ENCODE results near the gene NFS1.

Gene NFS1

GRCh38 chr20:35669221-35669620, 29.9 kb downstream of the NFS1 start:
- no peak for DNase-seq

- no peak for DNase-seq
Measured at GRCh38 chr20:35665949-35666288, 33.2 kb downstream of the NFS1 start.

DNA sequence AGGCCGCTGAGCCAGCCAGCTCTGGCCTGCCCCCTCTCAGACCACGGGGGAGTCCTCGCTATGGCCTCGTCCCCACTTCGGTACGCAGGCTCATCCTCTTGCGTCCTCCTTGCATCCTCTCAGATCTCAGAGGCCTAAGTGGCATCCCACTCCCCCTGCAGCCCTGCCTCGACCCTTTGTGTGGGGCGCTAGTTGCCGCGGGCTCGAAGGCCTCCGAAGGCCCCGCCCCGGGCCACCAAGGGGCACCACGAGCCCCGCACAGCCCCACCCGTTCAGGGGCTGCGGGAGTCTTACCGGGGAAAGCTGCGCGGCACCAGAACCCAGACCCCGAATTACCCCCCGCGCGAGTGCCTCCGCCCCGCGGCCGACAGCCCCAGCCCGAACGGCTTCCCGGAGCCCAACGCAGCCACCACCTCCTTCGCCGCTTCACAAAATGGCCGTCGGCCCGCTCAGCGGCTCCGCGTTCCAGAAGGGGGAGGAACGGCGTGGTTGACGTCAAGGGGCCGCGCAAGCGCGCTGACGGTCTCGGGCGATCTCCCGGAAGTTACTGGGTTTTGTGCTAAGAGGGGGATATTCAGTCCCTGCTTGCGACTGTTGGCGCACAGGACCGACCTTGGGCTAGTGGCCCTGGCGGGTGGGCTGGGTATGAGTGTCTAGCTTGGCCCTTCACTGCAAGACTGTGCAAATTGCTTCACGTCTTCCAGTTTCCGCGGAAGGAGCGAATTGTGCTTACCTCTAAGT, 34.5 kb downstream of the NFS1 start, which contains the start of the genes CPNE1 and RBM12:
Gene CPNE1 (minus strand): TSS at position 435 of the 741 bp plus-strand sequence. CDS start 31,977 bp downstream, outside the sequence.
Gene RBM12 (minus strand): TSS at position 435 of the 741 bp plus-strand sequence. CDS start 9,578 bp downstream, outside the sequence.
- peak; percentile 95 for DNase-seq

DNA sequence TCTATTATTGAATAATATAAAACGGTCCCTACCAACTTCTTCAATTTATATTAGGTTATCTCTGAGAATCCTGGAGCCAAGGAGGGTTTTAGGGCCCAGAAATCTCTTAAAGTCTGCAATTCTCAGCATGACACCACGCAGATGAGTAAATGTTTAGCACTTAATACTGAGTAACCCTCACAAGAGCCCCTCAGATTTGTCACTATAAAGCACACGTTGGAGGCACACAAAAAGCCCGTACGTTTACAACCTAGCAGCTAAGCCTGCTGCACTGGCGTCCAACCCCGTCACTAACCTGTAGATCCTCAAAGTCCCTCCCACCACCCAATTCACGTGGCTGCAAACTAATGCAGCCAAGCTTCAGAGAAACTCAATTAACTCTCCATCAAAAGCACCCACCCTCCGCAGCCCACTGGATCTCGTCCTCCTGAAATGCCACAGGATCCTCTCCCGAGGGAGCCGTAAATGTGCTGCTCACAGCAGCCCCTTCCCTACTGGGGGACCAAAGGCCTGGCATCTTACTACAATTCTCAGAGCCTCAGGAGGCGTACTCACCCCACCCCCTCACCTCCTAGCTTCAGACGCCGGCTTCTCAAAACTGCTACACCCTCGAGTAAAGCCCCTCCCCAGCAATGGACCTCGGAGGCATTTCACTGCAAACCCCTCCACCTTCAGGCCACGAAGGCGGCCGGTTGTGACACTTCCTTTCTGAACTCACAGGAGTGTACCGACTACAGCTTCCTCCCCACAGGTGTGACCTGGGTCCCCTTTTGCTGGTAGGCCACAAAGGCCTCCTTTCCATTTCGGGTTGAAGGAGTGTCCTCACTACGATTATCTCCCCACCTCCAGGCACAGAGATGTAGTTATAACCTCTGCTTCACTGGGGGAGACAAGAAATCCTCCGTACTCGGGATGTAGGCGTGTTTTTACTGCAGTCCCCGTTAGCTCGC, 35.4 kb downstream of the NFS1 start:
- peak; percentile 73 for DNase-seq

- DNase-seq = peak; percentile 32
Measured at GRCh38 chr20:35662551-35662950, 36.6 kb downstream of the NFS1 start.

- DNase-seq = no peak
Measured at GRCh38 chr20:35661908-35662307, 37.2 kb downstream of the NFS1 start.

DNA sequence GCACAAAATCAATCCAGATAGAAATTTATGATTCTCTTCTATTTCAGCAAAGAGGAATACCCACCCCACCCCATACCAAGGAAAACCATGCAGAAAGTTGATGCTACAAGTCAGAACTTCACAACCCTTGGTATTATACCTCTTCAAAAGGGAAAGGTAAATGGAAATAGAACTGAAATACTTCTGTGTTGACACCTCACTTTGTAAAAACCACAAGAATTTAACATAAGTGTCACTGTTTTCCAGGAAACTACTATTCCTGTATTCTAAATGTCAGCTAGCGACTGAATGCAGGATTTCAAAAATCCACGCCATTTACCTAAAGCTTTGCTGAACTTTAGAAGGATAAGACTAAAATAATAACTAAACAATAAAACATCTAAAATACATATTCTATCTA, 38.1 kb downstream of the NFS1 start:
- no peak for DNase-seq

- DNase-seq = peak; percentile 68
Measured at GRCh38 chr20:35660122-35660937, 38.8 kb downstream of the NFS1 start.

- DNase-seq = no peak
Measured at GRCh38 chr20:35657271-35657670, 41.9 kb downstream of the NFS1 start.

GRCh38 chr20:35654415-35654814, 44.7 kb downstream of the NFS1 start:
- no peak for DNase-seq

DNA sequence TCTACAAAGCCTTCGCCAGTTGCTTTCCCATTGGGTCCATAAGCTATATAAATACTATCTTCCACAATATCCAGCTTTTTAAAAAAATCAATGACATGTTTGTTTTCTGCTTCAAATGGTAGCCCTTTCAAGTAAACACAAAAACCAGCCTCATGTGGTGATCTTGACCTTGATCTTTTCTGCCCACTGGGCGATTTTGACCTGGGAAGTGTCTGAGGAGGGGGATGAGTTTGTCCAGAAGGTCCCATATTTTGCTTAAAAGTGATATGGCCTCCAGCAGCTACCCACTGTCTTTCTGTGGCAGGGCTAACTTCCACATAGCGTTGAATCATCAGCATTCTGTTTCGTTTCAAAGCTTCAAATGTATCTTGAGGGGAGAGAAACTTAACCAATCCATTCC, 45.3 kb downstream of the NFS1 start:
- DNase-seq = no peak

GRCh38 chr20:35653430-35653734, 45.8 kb downstream of the NFS1 start:
- DNase-seq = no peak

- DNase-seq = no peak
Measured at GRCh38 chr20:35652641-35653429, 46.3 kb downstream of the NFS1 start.

- no peak for DNase-seq
Measured at GRCh38 chr20:35651958-35652357, 47.2 kb downstream of the NFS1 start.

- no peak for DNase-seq
Measured at GRCh38 chr20:35650632-35651031, 48.5 kb downstream of the NFS1 start.

DNA sequence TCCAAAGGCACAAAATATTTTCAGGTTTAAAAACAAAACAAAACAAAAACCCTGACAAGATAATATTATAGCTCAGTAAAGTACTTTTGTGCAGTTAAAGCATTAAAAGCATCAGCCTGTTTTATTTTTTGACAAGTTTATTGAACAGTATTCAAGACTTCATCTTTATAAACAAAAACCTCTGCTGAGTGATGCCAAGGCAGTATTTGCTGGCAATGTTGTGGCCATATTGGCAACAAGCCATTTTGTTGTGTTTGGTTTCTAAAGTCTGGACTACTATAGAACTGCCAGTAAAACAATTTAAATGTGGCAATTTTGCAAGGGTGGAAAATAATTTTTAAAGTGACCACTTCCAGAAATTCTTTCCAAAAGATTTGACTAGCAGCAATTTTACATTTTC, 50.3 kb downstream of the NFS1 start:
- no peak for DNase-seq

GRCh38 chr20:35644806-35645205, 54.3 kb downstream of the NFS1 start:
- DNase-seq = no peak

DNA sequence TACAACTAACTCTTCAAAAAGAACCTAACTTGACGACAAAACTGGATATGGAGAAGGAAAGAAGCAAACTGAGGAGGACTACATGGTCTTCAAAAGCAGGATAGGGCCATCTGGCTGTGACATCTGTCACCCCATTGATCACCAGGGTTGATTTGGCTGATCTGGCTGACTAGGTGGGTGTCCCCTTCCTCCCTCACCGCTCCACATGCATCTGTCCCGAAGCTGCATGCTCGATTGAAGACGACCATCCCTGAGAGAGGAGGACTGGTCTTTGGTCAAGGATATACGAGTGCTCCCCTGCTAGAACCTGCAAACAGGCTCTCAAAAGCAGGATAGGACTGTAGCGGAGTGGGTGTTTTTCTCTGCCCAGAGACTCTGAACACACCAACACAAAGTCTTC, 56.1 kb downstream of the NFS1 start:
- no peak for DNase-seq

GRCh38 chr20:35641743-35642142, 57.4 kb downstream of the NFS1 start:
- DNase-seq = no peak

DNA sequence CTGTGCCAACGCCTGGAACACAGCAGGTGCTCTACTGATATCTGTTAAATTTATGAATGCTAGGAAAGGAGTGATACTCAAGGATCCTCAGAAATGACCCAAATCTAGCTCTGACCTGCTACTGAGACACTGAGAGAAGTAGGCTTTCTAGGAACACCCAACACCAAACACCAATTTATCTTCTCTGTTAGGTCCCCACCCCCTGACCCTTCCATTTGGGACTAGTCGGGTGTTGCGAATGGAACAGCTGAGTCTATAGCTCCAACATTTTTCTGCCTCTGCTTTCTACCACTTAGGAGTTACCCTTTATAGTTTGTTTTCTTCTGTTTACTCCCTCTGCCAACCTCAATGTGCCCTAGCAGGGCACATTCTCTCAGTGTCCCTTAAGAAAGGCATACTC, 58.4 kb downstream of the NFS1 start:
- no peak for DNase-seq

GRCh38 chr20:35638751-35639150, 60.4 kb downstream of the NFS1 start:
- DNase-seq = no peak

- no peak for DNase-seq
Measured at GRCh38 chr20:35637276-35637675, 61.9 kb downstream of the NFS1 start.

All from activated CD4-positive, alpha-beta T cell treated with anti-CD3 and anti-CD28 coated beads for 48 hours (primary cell).